ENCODE data around the gene SUPT20HL1.
"Not testable (repeated sequence)": the region's sequence is repeated elsewhere in the genome, so short reads cannot be mapped to it uniquely, and the experiment has no call there.

Gene SUPT20HL1

DNA sequence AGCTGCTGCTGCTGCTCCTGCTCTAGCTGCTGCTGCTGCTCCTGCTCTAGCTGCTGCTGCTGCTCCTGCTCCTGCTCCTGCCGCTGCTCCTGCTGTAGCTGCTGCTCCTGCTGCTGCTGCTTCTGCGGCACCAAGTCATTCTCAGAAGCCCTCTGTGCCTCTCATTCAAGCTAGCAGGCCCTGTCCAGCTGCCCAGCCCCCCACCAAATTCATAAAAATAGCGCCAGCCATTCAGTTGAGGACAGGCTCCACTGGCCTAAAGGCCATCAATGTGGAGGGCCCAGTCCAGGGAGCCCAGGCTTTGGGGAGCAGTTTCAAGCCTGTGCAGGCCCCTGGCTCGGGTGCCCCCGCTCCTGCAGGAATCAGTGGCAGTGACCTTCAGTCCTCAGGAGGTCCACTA is 3.9 kb downstream of the SUPT20HL1 start:
- no peak for DNase-seq

DNA sequence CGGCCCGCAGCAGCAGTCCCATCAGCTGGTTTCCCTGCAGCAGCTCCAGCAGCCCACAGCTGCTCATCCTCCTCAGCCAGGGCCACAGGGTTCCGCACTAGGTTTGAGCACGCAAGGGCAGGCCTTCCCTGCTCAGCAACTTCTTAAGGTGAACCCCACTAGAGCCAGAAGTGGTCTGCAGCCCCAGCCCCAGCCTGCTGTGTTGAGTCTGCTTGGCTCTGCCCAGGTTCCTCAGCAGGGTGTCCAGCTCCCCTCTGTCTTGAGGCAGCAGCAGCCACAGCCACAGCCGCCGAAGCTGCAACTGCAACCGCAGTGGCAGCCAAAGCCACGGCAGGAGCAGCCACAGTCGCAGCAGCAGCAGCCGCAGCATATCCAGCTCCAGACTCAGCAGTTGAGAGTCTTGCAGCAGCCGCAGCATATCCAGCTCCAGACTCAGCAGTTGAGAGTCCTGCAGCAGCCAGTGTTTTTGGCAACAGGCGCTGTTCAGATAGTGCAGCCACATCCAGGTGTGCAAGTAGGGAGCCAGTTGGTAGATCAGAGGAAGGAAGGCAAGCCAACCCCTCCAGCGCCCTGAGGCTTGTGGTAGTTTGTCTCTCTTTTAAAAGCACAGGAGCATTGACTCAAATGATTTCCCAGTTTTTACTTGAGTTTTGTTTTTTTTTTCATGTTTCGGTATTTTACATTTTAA is 4.6 kb downstream of the SUPT20HL1 start:
- no peak for DNase-seq

GRCh38 chrX:24366762-24367400 is 6.4 kb downstream of the SUPT20HL1 start:
- not testable (repeated sequence) for DNase-seq

- no peak for DNase-seq
These were observed 9.4 kb downstream of the SUPT20HL1 start for GRCh38 chrX:24369816-24370215.

DNA sequence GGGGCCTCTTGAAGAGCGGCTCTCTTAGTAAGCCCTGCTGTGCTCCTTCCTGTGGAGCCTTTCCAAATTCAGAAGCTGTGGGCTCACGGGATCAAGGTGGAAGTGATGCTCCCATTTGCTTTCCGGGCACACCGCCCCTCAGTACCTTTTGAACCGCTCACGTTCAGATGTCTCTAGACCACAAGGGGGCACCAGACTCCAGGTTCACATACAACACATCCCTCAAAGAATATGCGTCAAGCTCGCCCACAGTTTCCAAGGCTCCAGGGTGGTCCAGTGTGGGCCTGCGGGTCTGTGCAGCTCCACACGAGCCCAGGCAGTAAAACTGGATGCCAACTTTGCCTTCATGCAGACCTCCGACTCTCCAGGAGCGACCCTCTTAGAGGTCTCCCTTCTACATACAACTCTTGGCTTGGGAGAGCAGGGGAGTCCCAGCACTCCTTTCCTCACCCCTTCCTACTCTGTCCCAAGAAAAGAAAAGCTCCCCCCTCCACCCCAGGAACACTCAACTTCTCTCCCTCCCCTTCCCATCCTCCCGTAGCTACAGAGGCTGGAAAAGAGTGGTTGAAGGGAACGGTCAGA is 11.0 kb downstream of the SUPT20HL1 start:
- DNase-seq: peak; percentile 59

DNA sequence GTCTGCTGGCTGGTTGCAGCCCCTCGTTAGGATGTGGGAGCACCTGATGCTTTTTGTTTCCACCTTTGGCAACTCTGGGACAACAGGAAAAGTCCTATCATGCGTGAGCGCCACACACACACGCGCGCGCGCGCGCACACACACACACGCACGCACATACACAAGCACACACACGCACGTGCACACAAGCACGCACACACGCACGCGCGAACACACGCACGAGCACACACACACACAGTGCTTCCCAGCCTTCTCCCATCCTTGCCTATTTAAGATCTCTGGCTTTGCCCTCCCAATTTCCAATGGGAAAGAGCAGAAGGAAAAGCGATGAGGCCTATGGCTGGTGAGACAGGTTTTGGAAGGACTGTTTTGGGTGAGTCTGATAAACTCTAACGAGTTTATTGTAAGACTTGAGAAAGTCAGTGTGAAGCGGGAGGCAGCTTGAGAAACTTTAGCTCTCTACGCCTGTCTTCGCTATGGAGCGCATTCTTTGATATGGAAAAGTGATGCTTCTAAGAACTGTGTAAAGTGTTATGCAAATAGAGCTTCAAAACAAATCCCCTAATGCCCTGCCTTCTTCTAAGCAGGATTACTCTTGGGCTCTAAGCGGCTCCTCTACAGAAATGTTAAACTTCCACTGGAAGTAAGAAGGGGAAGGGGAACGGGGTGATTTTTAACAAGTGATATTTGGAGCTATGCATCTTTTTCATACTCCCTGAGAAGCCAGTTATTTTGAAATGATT is 11.8 kb downstream of the SUPT20HL1 start:
- no peak for DNase-seq

DNA sequence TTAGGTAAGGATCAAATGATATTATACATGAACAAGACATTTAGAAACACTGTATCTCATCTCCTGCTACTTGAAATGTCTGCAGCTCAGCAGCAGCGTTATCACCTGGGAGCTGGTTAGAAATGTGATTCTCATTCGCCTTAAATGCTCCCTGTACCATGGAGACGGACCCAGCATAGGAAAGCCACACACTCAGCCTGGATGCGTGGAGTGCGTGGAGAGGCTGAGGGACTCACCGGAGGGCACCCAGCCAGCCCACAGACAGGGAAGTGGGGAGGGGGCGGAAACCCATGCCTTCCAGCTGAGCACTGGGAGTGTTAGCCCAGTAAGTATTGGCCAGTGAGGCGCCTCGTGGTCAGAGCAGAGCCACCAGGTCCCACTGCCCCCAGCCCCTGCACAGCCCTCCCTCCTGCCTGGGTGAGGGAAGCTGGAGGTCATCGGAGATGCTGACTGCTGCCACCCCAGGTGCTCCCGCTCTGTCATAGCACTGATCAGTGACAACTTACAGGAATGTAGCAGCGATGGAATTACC is 15.2 kb downstream of the SUPT20HL1 start:
- DNase-seq: no peak

DNA sequence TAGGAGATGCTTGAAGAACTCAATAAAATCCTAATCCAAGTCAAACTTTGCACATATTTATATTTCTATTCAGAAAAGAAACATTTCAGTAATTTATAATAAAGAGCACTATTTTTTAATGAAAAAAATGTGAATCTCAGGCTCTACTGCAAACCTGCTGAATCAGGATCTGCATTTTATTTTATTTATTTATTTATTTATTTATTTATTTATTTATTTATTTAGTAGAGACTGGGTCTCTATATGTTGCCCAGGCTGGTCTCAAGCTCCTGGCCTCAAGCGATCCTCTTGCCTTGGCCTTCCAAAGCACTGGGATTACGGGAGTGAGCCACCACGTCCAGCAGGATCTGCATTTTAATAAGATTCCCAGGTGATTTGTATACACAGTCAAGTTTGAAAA is 16.0 kb downstream of the SUPT20HL1 start:
- DNase-seq: no peak

- DNase-seq: no peak
These were observed 16.8 kb downstream of the SUPT20HL1 start for GRCh38 chrX:24377195-24377594.

DNA sequence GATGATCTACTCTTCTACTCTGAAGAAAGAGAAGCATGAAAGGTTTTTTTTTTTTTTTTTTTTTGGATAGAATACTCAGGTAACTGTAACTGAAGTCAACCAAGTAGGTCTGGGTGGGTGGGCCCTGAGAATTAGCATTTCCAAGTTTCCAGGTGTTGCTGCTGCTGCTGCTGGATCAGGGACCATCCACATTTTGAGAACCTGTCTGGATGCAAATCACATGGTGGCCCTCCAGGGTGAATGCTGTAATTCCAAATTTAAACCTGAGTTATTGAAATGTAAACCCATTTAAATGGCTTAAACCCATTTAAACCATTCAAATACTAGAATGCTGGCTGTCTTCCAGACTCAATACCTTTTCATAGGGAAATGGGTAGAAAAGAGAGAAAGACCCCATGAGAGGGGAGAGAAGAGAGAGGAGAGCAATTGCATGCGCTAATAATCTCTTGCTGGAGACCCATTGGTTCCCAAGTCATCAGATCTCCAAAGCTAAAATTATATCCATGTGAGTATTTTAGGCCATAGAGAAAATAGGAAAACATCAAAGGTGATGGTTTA is 17.6 kb downstream of the SUPT20HL1 start:
- DNase-seq: no peak

GRCh38 chrX:24378706-24379105 is 18.3 kb downstream of the SUPT20HL1 start:
- DNase-seq: no peak

GRCh38 chrX:24380262-24381187 is 20.1 kb downstream of the SUPT20HL1 start:
- DNase-seq: no peak

GRCh38 chrX:24382315-24382714 is 21.9 kb downstream of the SUPT20HL1 start:
- DNase-seq: not testable (repeated sequence)

- no peak for DNase-seq
These were observed 27.3 kb downstream of the SUPT20HL1 start for GRCh38 chrX:24387724-24388123.

DNA sequence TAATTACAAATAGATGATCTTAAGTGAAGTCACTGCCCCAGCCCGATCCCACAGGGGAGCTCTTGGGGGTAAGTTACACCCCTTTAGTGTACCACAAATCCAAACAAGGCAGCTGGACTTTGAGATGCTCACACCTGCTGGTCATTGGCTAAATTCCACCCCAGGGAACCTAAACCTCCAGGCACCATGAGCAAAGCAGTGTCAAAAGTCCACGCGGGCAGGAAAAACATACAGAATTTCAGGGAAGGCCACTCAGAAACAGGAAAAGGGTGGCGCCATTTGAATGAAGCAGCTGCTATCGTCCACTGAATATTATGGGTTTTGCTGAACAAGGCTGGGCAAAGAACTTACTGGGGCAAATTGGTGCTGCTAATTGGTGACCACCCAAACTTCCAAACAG is 30.9 kb downstream of the SUPT20HL1 start:
- no peak for DNase-seq

- DNase-seq: no peak
These were observed 31.4 kb downstream of the SUPT20HL1 start for GRCh38 chrX:24391843-24392242.

DNA sequence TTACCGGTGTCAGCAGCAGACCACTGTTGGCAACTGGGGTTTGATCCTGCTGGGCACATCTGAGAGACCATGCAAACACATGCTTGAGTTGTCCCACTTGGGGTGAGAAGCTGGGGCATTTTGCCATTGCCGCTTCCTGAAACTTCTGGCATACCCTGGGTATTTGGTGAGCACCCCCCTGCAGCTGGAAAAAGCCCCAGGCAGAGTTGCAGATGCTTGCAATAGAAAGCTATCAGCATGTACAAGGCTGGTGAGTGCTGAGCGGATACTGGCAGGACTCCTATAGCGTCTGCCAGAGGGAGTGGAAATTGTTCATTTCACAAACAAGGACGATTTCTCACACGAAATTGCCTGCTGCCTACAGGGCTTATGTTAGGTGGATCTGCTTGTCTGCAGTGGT is 32.3 kb downstream of the SUPT20HL1 start:
- DNase-seq: no peak

DNA sequence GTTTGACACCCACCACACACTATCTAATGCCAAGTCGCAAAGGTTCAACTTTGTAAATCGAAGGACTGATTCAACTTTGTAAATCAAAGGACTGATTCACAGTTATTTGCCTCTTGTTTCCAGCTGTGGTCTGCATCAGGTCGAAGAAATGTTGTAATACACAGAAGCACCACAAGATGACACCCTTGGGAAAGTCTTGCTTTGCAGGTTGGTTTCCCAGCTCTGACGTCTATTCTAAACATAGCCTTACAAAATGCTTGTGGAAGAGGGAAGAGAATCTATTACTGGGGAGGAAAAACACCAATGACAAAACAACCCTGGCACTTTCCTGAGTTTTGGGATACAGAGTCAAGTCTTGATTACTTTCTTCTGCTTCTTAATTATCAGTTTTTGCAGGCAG is 35.3 kb downstream of the SUPT20HL1 start:
- DNase-seq: peak; percentile 21

DNA sequence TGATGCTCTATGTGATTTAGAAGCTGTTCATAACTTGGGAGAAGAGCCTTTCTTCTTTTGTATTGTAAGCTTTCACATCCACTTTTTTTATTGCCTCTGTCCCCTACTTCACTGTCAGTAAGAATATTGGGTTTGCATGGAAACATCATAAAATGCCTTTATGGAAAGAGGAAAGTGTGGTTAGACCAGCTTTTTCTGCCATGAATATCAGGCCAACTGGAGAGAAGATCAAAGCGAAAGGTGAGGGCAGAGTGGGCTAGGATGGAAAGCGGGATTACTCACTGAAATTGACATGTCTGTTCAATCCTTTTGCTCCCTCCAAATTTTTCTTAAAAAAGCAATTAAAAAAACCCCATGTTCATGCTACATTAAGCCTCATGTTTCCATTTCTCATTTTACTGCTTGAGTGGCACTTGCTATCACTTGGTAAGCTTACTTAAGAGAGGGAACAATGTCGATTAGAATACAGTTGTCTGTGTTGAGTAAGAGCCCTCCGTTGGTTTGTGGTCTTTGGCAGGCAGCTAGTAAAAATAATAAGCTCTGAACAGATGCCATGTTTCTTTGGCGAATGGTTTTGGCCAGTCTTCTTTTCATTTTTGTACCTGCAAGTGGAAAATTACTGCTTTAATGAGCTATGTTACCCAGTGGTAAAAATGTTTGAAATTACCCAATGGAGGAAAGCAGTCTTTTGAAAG is 35.9 kb downstream of the SUPT20HL1 start:
- DNase-seq: no peak

DNA sequence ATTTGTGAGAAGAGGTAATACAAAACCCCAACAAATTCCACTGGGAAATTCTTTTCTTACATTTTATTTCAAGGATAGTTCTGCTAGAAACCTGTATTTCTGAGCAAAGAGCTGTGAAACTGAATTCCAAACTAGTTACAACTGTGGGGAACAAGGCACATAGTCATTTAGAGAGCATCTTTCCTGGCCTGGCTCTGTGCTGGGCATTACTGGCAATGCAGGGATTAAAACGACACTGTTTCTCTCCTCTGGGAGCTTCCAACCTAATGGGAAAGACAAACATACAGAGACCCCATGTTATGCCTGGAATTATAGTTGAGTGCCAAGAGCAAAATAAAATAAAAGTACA is 36.5 kb downstream of the SUPT20HL1 start:
- DNase-seq: no peak

- no peak for DNase-seq
These were observed 38.3 kb downstream of the SUPT20HL1 start for GRCh38 chrX:24398766-24399165.

All from activated CD8-positive, alpha-beta memory T cell treated with anti-CD3 and anti-CD28 coated beads, Interleukin-2, amount 50 U/mL, for 4 hours (primary cell).